Measurements from ENCODE around the gene ZNF701.
"Not testable (repeated sequence)": the region's sequence is repeated elsewhere in the genome, so short reads cannot be mapped to it uniquely, and the experiment has no call there.

Gene ZNF701

DNA sequence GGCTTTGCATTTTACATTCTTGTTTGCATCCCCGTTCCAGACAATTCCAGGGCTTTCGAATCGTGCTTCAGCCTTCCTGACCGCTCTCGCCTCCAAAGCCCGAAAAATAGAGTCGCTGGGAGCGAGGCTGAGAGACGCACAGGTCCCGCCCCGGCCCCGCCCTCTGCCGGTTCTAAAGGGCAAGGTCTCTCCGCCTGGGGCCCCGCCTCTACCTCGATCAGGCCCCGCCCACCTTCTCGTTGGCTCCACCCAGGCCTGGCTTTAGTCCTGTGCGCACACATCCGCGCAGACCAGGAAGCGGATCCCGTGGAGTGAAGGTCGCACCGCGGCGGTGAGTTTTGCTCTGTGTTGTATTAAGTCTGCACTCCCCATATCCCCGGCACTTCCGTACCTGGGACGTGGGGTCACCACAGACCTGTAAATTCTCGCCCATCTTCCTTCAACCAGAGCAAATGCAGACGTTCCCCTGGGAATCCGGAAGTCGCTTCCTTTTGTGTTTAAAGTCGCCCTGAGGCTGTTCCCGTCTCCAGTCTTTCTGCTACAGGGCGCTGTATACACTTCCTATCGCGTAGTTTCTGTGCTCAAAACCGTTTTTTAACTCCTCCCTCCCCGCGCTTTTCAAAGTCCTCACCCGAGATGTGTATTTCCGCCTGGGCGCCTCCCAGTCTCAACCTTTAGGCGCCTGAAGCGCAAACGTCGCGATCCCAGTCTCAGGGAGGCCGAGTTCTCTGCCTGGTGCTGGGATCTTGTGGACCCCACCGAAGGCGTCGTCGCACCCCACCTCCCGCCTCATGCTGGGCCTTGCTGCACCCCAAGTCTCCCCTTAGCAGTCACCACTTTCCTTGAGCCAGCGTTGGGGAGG lies at the start of gene ZNF701:
TSS of gene ZNF701 (plus strand) at position 288 of the 862 bp plus-strand sequence. CDS start 3,861 bp downstream, outside the sequence.
- peak; percentile 85 for DNase-seq (ENCODE audit: low read depth, low spot score)

- DNase-seq (ENCODE audit: low read depth, low spot score), result no peak
Measured at GRCh38 chr19:52522551-52522950, 47.5 kb upstream of the ZNF701 start.

GRCh38 chr19:52524086-52524485 lies 46.0 kb upstream of the ZNF701 start:
- DNase-seq (ENCODE audit: low read depth, low spot score), result no peak

DNA sequence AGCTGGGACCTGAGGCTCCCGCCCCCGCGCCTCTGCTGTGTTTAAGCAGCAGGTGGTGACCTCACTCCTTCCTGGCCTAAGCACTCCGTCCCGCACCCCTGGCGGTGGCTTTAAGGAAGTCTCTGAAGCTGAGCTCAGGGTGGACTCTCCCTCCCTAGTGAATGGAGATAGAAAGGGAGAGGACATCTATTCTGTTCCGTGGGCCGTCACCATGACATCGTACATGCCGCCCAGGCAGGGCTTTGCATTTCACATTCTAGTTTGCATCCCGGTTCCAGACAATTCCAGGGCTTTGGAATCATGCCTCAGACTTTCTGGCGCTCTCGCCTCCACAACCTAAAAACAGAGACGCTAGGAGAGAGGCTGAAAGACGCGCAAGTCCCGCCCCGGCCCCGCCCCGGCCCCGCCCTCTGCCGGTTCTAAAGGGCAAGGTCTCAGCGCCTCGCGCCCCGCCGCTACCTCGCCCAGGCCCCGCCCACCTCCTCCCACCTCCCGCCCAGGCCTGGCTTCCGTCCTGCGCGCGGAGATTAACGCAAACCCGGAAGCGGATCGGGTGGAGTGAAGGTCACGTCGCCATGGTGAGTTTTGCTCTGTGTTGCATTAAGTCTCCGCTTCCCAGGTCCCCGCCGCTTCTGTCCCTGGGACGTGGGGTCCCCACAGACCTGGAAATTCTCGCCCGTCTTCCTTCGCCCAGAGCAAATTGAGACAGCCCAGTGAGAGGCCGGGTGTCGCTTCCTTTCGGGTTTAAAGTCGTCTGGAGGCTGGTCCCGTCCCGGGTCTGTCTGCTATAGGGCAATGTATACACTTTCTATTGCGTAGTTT lies 42.7 kb upstream of the ZNF701 start, which contains the start of gene ZNF808:
TSS of gene ZNF808 (plus strand) at position 535 of the 822 bp plus-strand sequence. CDS start 15,617 bp downstream, outside the sequence.
- DNase-seq (ENCODE audit: low read depth, low spot score), result peak; percentile 97

- no peak for DNase-seq (ENCODE audit: low read depth, low spot score)
Measured at GRCh38 chr19:52527956-52528351, 42.1 kb upstream of the ZNF701 start.

DNA sequence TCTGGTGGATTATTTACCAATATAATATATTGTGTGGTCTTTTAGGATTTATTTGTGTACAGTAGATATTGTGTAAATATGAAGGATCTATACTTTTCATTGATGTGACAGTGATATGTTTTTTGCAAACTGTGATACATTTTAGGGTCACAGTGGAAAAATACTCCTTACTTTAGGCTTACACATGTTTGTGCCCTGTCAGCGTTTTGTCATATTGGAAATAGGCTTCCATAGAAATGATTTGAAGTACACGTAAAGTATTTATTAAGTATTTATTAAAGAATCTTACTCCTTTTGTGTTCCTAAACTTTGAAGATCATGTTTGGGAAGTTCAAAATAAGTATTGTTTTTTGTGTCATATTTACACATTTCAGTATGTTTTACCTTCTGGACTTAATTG lies 37.6 kb upstream of the ZNF701 start:
- no peak for DNase-seq (ENCODE audit: low read depth, low spot score)

- no peak for DNase-seq (ENCODE audit: low read depth, low spot score)
Measured at GRCh38 chr19:52533901-52534300, 36.2 kb upstream of the ZNF701 start.

DNA sequence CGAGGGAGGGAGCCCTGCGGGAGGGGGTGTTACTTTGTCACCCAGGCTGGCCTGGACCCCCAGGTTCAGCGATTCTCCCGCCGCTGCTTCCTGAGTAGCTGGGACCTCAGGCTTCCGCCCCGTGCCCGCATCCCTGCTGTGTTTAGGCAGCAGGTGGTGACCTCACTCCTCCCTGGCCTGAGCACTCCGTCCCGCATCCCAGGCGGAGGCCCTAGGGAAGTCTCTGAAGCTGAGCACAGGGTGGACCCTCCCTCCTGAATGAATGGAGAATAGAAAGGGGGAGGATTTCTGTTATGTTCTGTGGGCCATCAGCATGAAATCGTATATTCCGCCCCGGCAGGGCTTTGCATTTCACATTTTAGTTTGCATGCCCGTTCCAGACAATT lies 34.7 kb upstream of the ZNF701 start:
- DNase-seq (ENCODE audit: low read depth, low spot score), result not testable (repeated sequence)

- peak; percentile 79 for DNase-seq (ENCODE audit: low read depth, low spot score)
Measured at GRCh38 chr19:52535771-52536447, 34.2 kb upstream of the ZNF701 start.

- DNase-seq (ENCODE audit: low read depth, low spot score), result no peak
Measured at GRCh38 chr19:52536448-52536800, 33.7 kb upstream of the ZNF701 start.

DNA sequence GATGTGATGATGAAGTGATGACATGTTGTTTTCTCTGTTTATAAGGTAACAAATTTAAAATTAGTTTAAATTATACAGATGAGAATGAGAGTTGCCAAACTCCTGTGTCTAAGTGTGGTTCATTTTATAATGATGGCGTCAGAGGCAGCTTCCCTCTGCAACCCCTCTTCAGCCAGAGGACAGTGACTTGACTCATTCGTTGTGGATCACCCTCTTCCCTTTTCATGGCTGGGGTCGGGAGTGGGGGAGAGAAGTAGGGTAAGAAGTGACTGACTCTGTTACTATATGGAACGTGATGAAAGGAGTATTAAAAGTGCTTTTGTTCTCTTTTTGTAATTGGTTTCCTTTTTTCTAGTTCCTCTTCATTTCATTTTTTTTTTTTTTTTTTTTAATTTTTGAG lies 31.3 kb upstream of the ZNF701 start:
- not testable (repeated sequence) for DNase-seq (ENCODE audit: low read depth, low spot score)

DNA sequence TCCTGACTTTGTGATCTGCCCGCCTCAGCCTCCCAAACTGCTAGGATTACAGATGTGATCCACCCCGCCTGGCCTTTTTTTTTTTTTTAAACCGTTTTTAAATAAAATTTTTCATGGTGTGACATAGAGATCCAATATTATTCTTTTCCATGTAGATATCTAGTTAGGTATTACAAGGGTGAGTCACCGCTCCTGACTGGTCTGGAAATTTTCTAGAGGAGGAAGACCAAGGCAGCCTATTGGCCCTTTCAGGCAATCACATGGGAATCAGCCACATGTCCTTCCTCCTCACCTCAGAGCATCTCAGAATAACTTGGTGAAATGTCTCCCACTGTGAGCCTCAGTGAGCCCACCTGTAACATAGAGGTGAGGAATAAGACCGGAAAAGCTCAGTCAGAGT lies 28.9 kb upstream of the ZNF701 start:
- not testable (repeated sequence) for DNase-seq (ENCODE audit: low read depth, low spot score)

DNA sequence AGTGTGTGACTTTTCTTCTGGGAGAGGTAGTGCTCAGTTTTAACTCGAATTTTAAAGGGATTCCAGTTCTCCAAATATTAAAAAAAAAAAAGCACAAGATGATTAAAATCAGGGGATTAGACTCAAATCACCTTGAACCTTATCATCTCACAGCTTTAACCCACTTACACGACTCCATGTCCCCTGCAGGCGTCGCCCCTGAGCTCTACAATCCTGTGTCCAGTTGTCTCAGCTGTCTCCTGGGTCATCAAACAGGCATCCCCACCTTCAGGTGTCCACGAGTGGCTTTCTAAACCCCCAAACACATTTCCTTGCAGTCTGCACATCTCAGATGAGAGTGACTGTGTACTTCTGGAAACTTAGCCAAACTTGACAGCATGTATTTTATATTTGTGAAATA lies 28.5 kb upstream of the ZNF701 start:
- DNase-seq (ENCODE audit: low read depth, low spot score), result no peak

DNA sequence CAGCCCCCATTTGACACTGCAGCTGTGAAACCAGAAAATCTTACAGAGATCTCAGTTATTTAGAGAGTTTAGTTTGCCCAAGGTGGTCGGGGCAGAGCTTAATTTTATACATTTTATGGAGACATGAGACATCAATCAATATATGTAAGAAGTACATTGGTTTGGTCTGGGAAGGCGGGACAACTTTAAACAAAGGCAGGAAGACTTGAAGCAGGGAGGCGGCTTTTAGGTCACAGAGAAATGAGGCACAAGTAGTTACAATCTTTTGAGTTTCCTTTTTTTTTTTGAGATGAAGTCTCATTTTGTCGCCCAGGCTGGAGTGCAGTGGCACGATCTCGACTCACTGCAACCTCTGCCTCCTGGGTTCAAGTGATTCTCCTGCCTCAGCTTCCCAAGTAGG lies 27.5 kb upstream of the ZNF701 start:
- not testable (repeated sequence) for DNase-seq (ENCODE audit: low read depth, low spot score)

- no peak for DNase-seq (ENCODE audit: low read depth, low spot score)
Measured at GRCh38 chr19:52542984-52543664, 27.0 kb upstream of the ZNF701 start.

DNA sequence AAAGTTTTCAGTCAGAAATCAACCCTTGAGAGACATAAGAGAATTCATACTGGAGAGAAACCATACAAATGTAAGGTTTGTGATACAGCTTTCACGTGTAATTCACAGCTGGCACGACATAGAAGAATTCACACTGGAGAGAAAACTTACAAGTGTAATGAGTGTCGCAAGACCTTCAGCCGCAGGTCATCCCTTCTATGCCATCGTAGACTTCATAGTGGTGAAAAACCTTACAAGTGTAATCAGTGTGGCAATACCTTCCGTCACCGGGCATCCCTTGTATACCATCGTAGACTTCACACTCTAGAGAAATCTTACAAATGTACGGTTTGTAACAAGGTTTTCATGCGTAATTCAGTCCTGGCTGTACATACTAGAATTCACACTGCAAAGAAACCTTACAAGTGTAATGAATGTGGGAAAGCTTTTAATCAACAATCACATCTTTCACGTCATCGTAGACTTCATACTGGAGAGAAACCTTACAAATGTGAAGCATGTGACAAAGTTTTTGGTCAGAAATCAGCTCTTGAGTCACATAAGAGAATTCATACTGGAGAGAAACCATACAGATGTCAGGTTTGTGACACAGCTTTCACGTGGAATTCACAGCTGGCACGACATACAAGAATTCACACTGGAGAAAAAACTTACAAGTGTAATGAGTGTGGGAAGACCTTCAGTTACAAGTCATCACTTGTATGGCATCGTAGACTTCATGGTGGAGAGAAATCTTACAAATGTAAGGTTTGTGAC lies 15.7 kb upstream of the ZNF701 start:
- DNase-seq (ENCODE audit: low read depth, low spot score), result no peak

DNA sequence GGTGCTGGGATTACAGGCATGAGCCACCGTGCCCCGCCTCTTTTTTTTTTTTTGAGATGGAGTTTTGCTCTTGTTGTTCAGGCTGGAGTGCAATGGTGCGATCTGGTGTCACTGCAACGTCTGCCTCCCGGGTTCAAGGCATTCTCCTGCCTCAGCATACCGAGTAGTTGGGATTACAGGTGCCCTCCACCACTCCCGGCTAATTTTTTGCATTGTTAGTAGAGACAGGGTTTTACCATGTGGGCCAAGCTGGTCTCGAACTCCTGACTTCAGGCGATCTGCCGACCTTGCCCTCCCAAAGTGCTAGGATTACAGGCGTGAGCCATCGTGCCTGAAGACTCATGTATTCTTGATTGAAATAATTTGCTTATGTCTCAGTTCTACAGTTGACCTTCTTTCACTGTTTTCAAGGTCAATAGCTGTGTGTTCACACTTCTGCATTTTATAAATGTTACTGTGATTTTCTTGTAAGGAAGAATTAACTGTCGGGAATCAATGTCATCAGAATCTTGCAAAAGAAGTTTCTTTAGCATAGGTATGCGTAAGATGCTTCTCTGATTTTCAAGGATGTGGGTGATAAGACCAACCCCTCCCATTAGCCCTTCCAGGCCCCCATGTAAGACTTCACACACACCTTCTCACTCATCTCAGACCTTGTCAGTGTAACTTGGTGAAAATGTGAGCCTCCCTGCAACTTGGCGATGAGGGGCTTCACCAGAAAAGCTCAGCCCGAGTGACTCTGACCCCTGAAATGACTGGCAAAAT lies 12.7 kb upstream of the ZNF701 start:
- no peak for DNase-seq (ENCODE audit: low read depth, low spot score)

- DNase-seq (ENCODE audit: low read depth, low spot score), result not testable (repeated sequence)
Measured at GRCh38 chr19:52558732-52559445, 11.2 kb upstream of the ZNF701 start.

DNA sequence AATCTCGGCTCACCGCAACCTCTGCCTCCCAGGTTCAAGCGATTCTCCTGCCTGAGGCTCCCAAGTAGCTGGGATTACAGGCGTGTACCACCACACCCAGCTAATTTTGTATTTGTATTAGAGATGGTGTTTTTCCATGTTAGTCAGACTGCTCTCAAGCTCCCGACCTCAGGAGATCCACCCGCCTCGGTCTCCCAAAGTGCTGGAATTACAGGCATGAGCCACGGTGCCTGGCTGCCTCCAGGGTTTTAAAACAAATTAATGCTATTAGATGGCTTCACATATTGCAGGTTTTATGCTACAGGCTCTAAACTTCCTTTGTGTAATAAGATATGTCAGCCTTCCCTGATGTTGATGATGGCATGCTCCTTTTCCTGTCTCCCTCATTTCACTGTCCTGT lies 8.5 kb upstream of the ZNF701 start:
- DNase-seq (ENCODE audit: low read depth, low spot score), result not testable (repeated sequence)
